Tibial nerve (tissue), 4 donors: ENCODE results near the gene CHTF8.

Source experiments
- EP300 ChIP-seq, 2 donors: sonication (generic); formaldehyde crosslinking; IDR thresholded peaks; one replicate each; pipeline ENCODE4 v1.6.1; 2017; ENCODE audit warnings: antibody characterized with exemption in 2 of 2, mild to moderate bottlenecking in 1 of 2
- POLR2A ChIP-seq, 2 donors: fragments of 450-650 bp; IDR thresholded peaks; one replicate each; pipeline ENCODE4 v1.6.1; 2017; ENCODE audit warnings: antibody characterized with exemption in 2 of 2, mild to moderate bottlenecking in 2 of 2, moderate library complexity in 2 of 2
- TF ChIP-seq, protein P1 (sequence below), 5 experiments: fragments of 200-600 bp in 3 of 5; fragments of 450-650 bp in 2 of 5; sonication (generic) in 3 of 5; IDR thresholded peaks; one replicate each; pipeline ENCODE4 v1.5.1; 2016 to 2019; ENCODE audit warnings: antibody characterized with exemption in 5 of 5, mild to moderate bottlenecking in 3 of 5, moderate library complexity in 2 of 5

DNA sequence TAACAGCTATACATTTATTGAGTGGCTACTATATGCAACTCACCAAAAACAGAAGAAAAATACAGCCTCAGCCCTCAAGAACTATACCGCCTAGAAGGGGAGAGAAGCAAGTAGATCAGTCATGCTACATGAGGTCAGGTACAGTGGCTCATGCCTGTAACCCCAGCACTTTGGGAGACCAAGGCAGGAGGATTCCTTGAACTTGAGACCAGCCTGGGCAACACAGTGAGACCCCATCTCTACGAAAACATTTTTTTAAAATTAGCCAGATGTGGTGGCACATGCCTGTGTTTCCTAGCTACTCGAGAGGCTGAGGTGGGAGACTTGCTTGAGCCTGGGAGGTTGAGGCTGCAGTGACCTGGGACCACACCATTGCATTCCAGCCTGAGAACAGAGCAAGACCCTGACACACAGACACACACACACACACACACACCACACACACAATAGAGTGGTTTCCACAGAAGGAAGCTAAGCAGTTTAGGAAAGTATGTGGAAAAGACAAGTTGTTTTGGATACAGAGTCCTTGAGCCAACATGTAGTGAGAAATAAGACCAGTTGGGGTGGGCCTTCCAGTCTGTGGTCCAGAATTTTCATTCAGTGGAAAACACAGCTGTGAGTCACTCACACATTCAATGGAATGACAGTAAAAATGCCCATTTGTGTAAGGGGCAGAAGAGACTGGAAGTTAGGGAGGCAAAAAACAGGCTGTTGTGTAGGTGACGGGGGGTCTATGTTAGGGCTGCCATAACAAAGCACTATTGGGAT lies 43.8 kb upstream of the CHTF8 start:
- TF ChIP-seq POLR2A (IDR thresholded peaks at IDR 0.05) (no peak), EP300 (IDR thresholded peaks at IDR 0.05) (peak in 1 of 2 donors; percentile 22)
- TF ChIP-seq, protein P1, sequence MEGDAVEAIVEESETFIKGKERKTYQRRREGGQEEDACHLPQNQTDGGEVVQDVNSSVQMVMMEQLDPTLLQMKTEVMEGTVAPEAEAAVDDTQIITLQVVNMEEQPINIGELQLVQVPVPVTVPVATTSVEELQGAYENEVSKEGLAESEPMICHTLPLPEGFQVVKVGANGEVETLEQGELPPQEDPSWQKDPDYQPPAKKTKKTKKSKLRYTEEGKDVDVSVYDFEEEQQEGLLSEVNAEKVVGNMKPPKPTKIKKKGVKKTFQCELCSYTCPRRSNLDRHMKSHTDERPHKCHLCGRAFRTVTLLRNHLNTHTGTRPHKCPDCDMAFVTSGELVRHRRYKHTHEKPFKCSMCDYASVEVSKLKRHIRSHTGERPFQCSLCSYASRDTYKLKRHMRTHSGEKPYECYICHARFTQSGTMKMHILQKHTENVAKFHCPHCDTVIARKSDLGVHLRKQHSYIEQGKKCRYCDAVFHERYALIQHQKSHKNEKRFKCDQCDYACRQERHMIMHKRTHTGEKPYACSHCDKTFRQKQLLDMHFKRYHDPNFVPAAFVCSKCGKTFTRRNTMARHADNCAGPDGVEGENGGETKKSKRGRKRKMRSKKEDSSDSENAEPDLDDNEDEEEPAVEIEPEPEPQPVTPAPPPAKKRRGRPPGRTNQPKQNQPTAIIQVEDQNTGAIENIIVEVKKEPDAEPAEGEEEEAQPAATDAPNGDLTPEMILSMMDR (IDR thresholded peaks at IDR 0.05), result no peak
